Thyroid gland (tissue), 4 donors: ENCODE results near the gene RWDD1.

Experiments used
- CTCF ChIP-seq, 6 experiments: fragments of 200-600 bp in 3 of 6; fragments of 450-650 bp in 3 of 6; sonication (generic) in 3 of 6; IDR thresholded peaks; one replicate each; pipeline ENCODE4 v1.5.1; 2016 to 2019; ENCODE audit warnings: antibody characterized with exemption in 6 of 6, mild to moderate bottlenecking in 2 of 6, inconsistent platforms in 1 of 6, moderate library complexity in 1 of 6
- POLR2A ChIP-seq, 2 donors: fragments of 450-650 bp; IDR thresholded peaks; one replicate each; pipeline ENCODE4 v1.6.1; 2017; ENCODE audit warnings: antibody characterized with exemption in 2 of 2, mild to moderate bottlenecking in 2 of 2, moderate library complexity in 1 of 2

- TF ChIP-seq CTCF (IDR thresholded peaks at IDR 0.05) (no peak), POLR2A (IDR thresholded peaks at IDR 0.05) (no peak)
Observed at GRCh38 chr6:116586276-116586675, 15.0 kb downstream of the RWDD1 start.
